Subcutaneous abdominal adipose tissue (tissue), 5 donors: ENCODE results near the gene OBP2B.

Source experiments
- H3K27ac ChIP-seq: one replicate; pipeline ENCODE4 v1.7.0; 2013; ENCODE audit warnings: low read depth, mild to moderate bottlenecking, inconsistent platforms, low read length, moderate library complexity
- H3K27me3 ChIP-seq, 5 donors: one replicate each; pipeline ENCODE4 v1.7.0; 2013; ENCODE audit warnings: low read length in 5 of 5, inconsistent platforms in 1 of 5; ENCODE audit not compliant: control insufficient read depth in 5 of 5, insufficient read depth in 4 of 5
- H3K36me3 ChIP-seq, 5 donors: one replicate each; pipeline ENCODE4 v1.7.0; 2013; ENCODE audit warnings: low read length in 5 of 5; ENCODE audit not compliant: control insufficient read depth in 5 of 5, insufficient read depth in 5 of 5
- H3K4me1 ChIP-seq, 5 donors: one replicate each; pipeline ENCODE4 v1.7.0; 2013; ENCODE audit warnings: low read length in 5 of 5, mild to moderate bottlenecking in 3 of 5, moderate library complexity in 1 of 5; ENCODE audit not compliant: control insufficient read depth in 5 of 5, insufficient read depth in 5 of 5
- H3K4me3 ChIP-seq, 5 donors: one replicate each; pipeline ENCODE4 v1.7.0; 2013; ENCODE audit warnings: low read length in 5 of 5, low read depth in 1 of 5
- H3K9ac ChIP-seq, 5 donors: one replicate each; pipeline ENCODE4 v1.7.0; 2013; ENCODE audit warnings: low read length in 5 of 5, mild to moderate bottlenecking in 4 of 5, moderate library complexity in 3 of 5
- H3K9me3 ChIP-seq, 5 donors: one replicate each; pipeline ENCODE4 v1.7.0; 2013; ENCODE audit warnings: low read length in 5 of 5; ENCODE audit not compliant: control insufficient read depth in 5 of 5
- donor health status: healthy.
- donor health status: healthy.
- donor health status: healthy.
- donor health status: healthy.
- donor health status: healthy.

OBP2B gene

DNA sequence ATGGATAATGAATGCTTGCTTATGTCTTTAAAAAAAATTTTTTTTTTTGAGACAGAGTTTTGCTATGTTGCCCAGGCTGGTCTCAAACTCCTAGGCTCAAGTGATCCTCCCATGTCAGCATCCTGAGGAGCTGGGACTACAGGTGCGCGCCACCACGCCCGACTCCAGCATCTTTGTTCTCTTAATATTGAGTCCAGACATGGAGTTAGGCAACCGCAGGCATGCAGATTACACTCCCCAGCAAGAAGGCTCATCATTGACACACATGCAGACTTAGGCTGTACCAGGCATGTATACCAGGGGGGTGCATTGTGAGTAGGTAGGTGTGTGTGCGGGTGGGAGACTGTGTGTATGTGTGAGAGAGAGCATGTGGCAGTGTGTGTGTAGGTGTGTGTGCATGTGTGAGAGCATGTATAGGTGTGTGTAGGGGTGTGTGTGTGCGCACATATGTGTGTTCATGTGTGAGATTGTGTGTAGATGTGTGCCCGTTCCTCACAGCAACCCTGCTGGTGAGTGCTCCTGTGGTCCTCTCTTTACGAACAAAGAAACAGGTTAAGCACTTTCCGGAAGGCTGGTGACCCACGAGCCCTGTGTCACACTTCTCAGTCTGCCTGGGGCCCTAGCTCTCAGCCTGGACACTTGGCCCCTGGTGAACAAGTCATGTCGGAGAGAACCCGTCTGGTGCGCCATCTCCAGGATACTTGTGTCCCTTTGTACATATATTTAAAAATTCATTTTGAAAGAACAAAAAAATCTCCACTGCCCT is 6.2 kb downstream of the OBP2B start:
- no peak overlapping the region for H3K27ac ChIP-seq
- H3K9me3 ChIP-seq, result no peaks in the 10 kb centered on the region
- peaks cover 3 to 13% (median 9%) of the 10 kb centered on the region in 5 donors for H3K4me1 ChIP-seq
- H3K36me3 ChIP-seq, result no peaks in the 10 kb centered on the region
- no peak overlapping the region for H3K4me3 ChIP-seq
- H3K27me3 ChIP-seq, result peaks cover 5 to 21% (median 7%) of the 10 kb centered on the region in 5 donors
- no peak overlapping the region for H3K9ac ChIP-seq

DNA sequence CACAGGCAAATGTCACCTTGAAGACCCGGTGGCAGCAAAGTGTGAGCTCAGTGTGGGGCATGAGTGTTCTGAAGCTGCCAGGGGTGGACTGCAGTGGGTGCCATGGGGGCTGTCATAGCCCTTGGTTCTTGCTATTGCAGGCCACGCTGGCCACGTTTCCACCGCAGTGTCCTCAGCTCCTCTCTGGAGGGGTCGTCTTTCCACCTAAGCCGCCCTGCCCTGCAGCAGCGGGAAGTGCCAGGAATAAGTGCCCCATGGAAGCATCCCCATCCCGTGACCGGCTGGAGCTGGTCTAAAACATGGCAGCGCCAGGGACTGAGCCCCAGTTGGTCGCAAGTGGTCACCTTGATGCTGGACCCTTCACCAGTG is 6.9 kb downstream of the OBP2B start:
- H3K27me3 ChIP-seq, result peaks cover 5 to 21% (median 7%) of the 10 kb centered on the region in 5 donors
- no peak overlapping the region for H3K9ac ChIP-seq
- no peaks in the 10 kb centered on the region for H3K9me3 ChIP-seq
- H3K27ac ChIP-seq, result no peak overlapping the region
- H3K4me3 ChIP-seq, result no peak overlapping the region
- H3K36me3 ChIP-seq, result no peaks in the 10 kb centered on the region
- peaks cover 3 to 13% (median 9%) of the 10 kb centered on the region in 5 donors for H3K4me1 ChIP-seq

DNA sequence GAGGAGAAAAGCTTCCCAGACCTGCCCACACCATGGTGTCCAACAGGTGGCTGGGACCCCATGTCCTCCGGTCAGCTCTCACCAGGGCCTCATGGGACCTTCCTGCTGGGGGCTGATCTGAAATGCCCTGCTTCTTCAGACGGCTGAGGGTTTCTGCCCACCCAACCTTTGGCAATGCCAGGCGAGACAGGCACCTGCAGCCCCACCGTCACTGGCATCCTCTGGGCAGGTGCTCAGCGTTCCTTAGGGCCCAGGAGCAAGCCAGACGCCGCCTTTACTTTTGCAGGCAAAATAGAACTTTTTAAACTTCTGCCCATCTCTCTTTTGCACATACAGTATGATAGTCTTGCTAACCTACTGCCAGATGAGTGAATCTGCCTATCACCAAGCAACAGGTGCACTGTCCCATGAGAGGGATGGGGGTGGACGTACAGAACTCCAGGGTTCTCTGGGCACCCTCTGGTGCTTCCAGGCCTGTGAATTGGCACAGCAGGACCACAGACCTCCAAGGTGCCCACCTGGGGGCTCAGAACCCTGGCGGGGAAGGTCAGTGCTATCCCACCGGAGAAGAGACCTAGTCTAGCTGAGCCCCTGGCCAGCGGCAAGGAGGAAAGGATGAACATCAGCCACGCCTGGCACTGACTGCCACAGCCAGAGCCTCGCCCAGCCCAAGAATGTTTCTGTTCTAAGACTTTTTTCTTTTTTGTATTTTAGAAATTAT is 7.5 kb downstream of the OBP2B start:
- peaks cover 3 to 13% (median 9%) of the 10 kb centered on the region in 5 donors for H3K4me1 ChIP-seq
- H3K9ac ChIP-seq, result no peak overlapping the region
- peaks cover 2 to 18% (median 4%) of the 10 kb centered on the region in 5 donors for H3K27me3 ChIP-seq
- no peak overlapping the region for H3K4me3 ChIP-seq
- no peaks in the 10 kb centered on the region for H3K9me3 ChIP-seq
- no peak overlapping the region for H3K27ac ChIP-seq
- H3K36me3 ChIP-seq, result no peaks in the 10 kb centered on the region

DNA sequence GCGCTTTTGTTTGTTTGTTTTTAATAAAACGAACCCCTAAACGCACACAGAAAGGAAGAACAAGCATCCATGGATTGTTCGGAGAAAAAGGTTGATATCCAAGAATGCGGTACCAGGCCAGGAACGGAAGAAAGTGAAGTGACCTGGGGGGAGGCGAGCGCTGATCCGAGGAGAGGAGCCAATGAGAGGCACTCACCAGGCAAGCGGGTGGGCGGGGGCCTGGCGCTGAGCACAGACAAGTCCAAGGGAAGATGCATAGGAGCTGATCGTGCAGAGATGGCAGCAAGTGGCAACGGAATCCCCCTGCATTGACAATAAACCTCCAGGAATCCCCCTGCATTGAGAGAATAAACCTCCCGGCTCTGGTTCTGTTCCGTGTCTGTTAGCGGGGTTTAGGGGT is 8.4 kb downstream of the OBP2B start:
- H3K4me3 ChIP-seq, result no peak overlapping the region
- H3K9me3 ChIP-seq, result no peaks in the 10 kb centered on the region
- H3K27me3 ChIP-seq, result peaks cover 0 to 17% (median 4%) of the 10 kb centered on the region in 5 donors
- no peak overlapping the region for H3K9ac ChIP-seq
- H3K4me1 ChIP-seq, result peaks cover 3 to 13% (median 9%) of the 10 kb centered on the region in 5 donors
- no peak overlapping the region for H3K27ac ChIP-seq
- no peaks in the 10 kb centered on the region for H3K36me3 ChIP-seq

DNA sequence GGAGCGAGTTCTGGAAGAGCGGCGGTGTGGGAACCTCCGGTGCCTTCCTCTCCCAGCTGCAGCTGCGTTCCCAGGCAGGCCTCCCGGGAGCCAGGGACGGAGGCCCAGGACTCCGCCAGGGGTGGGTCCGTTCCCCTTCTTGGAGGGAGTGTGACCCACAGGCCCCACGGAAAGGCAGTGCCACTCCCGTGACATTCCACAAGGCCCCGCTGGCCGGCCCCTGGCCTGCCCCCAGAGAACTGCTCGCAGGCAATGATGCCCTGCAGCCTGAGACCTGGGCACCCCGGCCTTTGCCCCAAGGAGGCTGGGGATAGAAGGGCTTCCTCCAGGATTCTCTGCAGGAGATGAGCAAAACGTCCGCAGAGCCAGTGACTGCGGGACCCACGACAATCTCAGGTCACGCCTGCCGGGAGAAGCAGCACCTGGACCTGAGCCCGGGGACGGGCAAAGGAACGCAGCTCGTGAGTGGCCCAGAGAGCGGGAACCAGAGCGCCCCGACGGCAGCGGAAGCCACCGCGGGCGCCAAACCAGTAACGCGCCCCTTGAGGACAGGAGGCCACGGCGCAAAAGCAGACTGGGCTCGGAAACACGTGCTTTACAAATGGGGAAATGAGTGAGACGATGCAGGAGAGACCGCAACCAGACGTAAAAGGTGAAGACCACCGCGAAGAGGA is 9.3 kb downstream of the OBP2B start:
- H3K9ac ChIP-seq, result peak overlapping the region in 4 of 5 donors; percentile 43 to 59 (median 56)
- H3K27me3 ChIP-seq, result peaks cover 0 to 15% (median 4%) of the 10 kb centered on the region in 5 donors
- no peaks in the 10 kb centered on the region for H3K36me3 ChIP-seq
- no peak overlapping the region for H3K27ac ChIP-seq
- peak overlapping the region; percentile 61 to 68 (median 67) for H3K4me3 ChIP-seq
- H3K4me1 ChIP-seq, result peaks cover 3 to 13% (median 9%) of the 10 kb centered on the region in 5 donors
- peaks cover 0 to 4% (median 2%) of the 10 kb centered on the region in 5 donors for H3K9me3 ChIP-seq

DNA sequence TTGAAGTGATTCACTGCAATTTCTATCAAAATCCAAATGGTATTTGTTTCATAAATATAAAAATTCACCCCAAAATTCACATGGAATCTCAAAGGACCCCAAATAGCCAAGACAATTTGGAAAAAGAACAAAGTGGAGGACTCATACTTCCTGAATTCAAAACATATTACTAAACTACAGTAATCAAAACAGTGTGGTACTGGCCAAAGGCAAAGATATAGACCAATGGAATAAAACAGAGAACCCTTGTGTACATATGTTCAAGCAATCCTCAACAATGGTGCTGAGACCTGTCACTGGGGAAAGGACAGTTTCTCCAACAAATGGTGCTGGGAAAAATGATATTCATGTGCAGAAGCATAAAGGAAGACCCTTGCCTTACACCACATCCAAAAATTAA is 14.0 kb downstream of the OBP2B start:
- no peaks in the 10 kb centered on the region for H3K36me3 ChIP-seq
- H3K9me3 ChIP-seq, result peaks cover 0 to 4% (median 2%) of the 10 kb centered on the region in 5 donors
- H3K27me3 ChIP-seq, result peaks cover 0 to 5% (median 2%) of the 10 kb centered on the region in 5 donors
- H3K9ac ChIP-seq, result no peak overlapping the region
- peaks cover 3 to 10% (median 9%) of the 10 kb centered on the region in 5 donors for H3K4me1 ChIP-seq
- no peak overlapping the region for H3K4me3 ChIP-seq
- no peak overlapping the region for H3K27ac ChIP-seq

DNA sequence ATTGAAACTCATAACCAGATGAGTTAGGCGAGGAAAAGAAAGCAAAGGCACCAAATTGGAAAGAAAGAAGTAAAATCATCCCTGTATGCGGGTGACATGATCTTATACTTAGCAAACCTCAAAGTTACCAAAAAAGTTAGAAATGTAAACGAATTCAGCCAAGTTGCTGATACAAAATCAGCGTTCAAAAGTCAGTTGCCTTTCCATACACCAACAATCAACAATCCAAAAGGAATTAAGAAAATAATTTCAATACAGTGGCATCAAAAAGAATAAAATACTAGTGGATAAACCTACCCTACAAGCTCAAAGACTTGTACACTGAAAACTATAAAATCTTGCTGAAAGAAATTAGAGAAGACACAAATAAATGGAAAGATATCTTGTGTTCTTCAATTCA is 14.5 kb downstream of the OBP2B start:
- no peaks in the 10 kb centered on the region for H3K36me3 ChIP-seq
- no peak overlapping the region for H3K4me3 ChIP-seq
- peaks cover 0 to 4% (median 2%) of the 10 kb centered on the region in 5 donors for H3K9me3 ChIP-seq
- no peak overlapping the region for H3K27ac ChIP-seq
- H3K27me3 ChIP-seq, result peaks cover 0 to 4% (median 2%) of the 10 kb centered on the region in 5 donors
- no peak overlapping the region for H3K9ac ChIP-seq
- peaks cover 2 to 6% (median 6%) of the 10 kb centered on the region in 5 donors for H3K4me1 ChIP-seq

DNA sequence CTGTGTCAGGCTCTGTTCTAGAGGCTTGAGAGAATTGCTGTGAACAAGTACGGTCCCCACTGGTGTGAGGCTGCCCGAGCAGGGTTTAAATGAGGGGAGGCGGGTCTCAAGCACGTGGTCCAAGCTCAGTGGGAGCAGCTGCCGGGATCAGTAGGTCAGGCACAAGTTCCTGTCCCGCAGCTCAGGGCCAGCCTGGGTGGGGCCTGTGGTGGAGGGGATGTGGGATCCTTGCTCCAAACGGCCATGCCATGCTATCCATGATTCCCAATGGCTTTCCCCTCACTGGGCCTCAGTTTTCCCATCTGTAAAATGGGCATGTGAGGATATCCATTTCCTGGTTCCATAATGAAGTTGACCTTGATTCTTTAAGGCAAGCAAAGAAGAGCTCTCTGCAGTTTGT is 17.1 kb downstream of the OBP2B start:
- no peak overlapping the region for H3K4me3 ChIP-seq
- no peak overlapping the region for H3K27ac ChIP-seq
- no peaks in the 10 kb centered on the region for H3K36me3 ChIP-seq
- peaks cover under 1 to 12% (median 7%) of the 10 kb centered on the region in 5 donors for H3K27me3 ChIP-seq
- H3K9me3 ChIP-seq, result peaks cover 0 to 4% (median 2%) of the 10 kb centered on the region in 5 donors
- no peaks in the 10 kb centered on the region for H3K4me1 ChIP-seq
- no peak overlapping the region for H3K9ac ChIP-seq

DNA sequence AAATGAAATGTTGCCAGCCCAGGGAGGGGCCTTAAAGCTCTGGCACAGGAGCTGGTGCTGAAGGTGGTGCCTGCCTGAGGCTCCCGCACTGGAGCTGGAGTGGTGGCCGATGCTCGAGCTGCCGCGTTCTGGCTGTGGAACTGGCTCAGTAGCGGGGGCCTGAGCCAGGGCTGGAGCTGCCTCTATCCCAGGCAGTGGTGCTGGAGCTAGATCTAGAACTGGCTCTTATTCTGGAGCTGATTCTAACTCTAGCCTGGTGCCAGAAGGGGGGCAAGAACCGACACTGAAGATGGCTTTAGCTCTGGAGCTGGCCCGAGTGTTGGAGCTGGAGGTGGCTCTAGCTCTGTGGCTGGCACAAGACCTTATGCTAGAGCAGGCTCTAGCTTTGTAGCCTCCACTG is 19.2 kb downstream of the OBP2B start:
- Histone ChIP-seq H3K36me3 (no peaks in the 10 kb centered on the region), H3K27ac (no peak overlapping the region), H3K9me3 (no peaks in the 10 kb centered on the region), H3K4me3 (no peak overlapping the region), H3K4me1 (peaks cover 0 to 7% (median 2%) of the 10 kb centered on the region in 5 donors), H3K9ac (no peak overlapping the region), H3K27me3 (peaks cover 4 to 12% (median 7%) of the 10 kb centered on the region in 5 donors)

DNA sequence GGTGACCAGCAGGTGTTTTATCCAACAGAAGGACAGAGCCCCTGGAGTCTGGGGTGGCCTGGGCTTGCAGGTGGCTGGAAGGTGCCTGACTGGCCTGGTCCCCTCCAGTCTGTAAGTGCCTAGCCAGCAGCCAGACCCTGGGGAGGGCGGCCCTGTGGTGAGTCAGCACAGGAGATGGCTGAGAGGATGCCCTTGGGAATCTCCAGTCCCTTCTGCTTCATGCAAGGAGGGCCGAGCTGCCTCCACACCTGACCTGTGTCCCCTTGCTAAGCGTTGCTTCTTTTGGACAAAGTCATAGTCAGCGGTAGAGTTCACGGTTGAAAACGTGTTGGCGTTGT is 20.2 kb downstream of the OBP2B start:
- no peak overlapping the region for H3K4me3 ChIP-seq
- H3K36me3 ChIP-seq, result no peaks in the 10 kb centered on the region
- H3K9ac ChIP-seq, result no peak overlapping the region
- H3K4me1 ChIP-seq, result peaks cover 0 to 7% (median 2%) of the 10 kb centered on the region in 5 donors
- H3K9me3 ChIP-seq, result no peaks in the 10 kb centered on the region
- H3K27me3 ChIP-seq, result peaks cover 4 to 12% (median 7%) of the 10 kb centered on the region in 5 donors
- H3K27ac ChIP-seq, result no peak overlapping the region
